HCT116 (cell line): Measurements from ENCODE around the gene NTNG1. TPM values are rescaled to one million over a fixed set of nuclear protein-coding genes. Genes with fewer than 3 reads are reported as not detected.

ENCODE experiments used
- ATAC-seq: fragments of 200-7000 bp; cut with Tn5 transposase; 2 replicates; pipeline ENCODE4 v1.9.1; 2020; ENCODE audit warnings: mild to moderate bottlenecking, moderate library complexity
- BruUV-seq: library from RNA; stranded (reverse); fragments of 400-500 nt; replicated peaks from 2 replicates; lab custom pipeline; 2021; lab: Mats Ljungman, UMichigan
- CTCF ChIA-PET: fragments of 300-600 bp; sonication (Branson Sonifier 250); formaldehyde crosslinking; loops from one replicate; lab custom pipeline; 2021; ENCODE audit warnings: antibody characterized with exemption; lab: Charles Lee
- POLR2A ChIA-PET: fragments of 300-600, 350-600 bp; sonication (Branson Sonifier 250); formaldehyde crosslinking; loops from one replicate; lab custom pipeline; 2021; ENCODE audit warnings: antibody characterized with exemption; lab: Charles Lee
- RAD21 ChIA-PET, 2 experiments: fragments of 300-600 bp; sonication (Branson Sonifier 250); formaldehyde crosslinking; loops; one replicate each; lab custom pipeline; 2023; ENCODE audit warnings: low total read pairs in 2 of 2; ENCODE audit not compliant: uncharacterized antibody in 2 of 2, unreplicated experiment in 2 of 2, low non-redundant PET in 1 of 2; lab: Charles Lee
- DNase-seq: peaks from one replicate; pipeline ENCODE4 v3.0.0-alpha.2; 2010; ENCODE audit warnings: low read depth, low spot score
- H2AFZ ChIP-seq: fragments of 200-600 bp; shearing (Covaris generic), sonication (generic); 2 replicates; pipeline ENCODE4 v1.6.1; 2017; ENCODE audit warnings: low read depth, mixed run types, mixed read lengths, antibody characterized with exemption, low read length; ENCODE audit not compliant: poor library complexity, severe bottlenecking
- H3K27ac ChIP-seq: 2 replicates; pipeline ENCODE4 v1.5.1; 2012; ENCODE audit warnings: low read depth, low read length
- H3K27me3 ChIP-seq: fragments of 200-600 bp; sonication (generic); 2 replicates; pipeline ENCODE4 v1.6.1; 2016; ENCODE audit warnings: mixed run types, low read length, mixed read lengths; ENCODE audit not compliant: insufficient read depth
- H3K36me3 ChIP-seq, 2 experiments: fragments of 200-500 bp in 1 of 2; fragments of 200-600 bp in 1 of 2; sonication (Bioruptor generic) in 1 of 2; sonication (generic) in 1 of 2; 2 replicates each; pipeline versions ENCODE4 v1.5.1 to v1.6.1; 2014 to 2016; ENCODE audit warnings: low read length in 2 of 2, inconsistent platforms in 1 of 2, mixed read lengths in 1 of 2, mixed run types in 1 of 2; ENCODE audit not compliant: insufficient read depth in 2 of 2, control insufficient read depth in 1 of 2
- H3K4me1 ChIP-seq, 2 experiments: fragments of 200-600 bp in 1 of 2; sonication (generic) in 1 of 2; 2 replicates each; pipeline versions ENCODE4 v1.5.1 to v1.6.1; 2012 to 2017; ENCODE audit warnings: low read length in 2 of 2, inconsistent platforms in 1 of 2, mild to moderate bottlenecking in 1 of 2, mixed read lengths in 1 of 2, mixed run types in 1 of 2, moderate library complexity in 1 of 2; ENCODE audit not compliant: insufficient read depth in 2 of 2, control insufficient read depth in 1 of 2
- H3K4me2 ChIP-seq: fragments of 200-600 bp; sonication (generic); 2 replicates; pipeline ENCODE4 v1.6.1; 2017; ENCODE audit warnings: mixed run types, low read length, mixed read lengths
- H3K4me3 ChIP-seq, 2 experiments: fragments of 200-600 bp in 1 of 2; sonication (generic) in 1 of 2; replicated peaks in 1 of 2; 2 replicates each; pipeline ENCODE4 v1.5.1; 2011 to 2016; ENCODE audit warnings: low read length in 2 of 2, control low read depth in 1 of 2, low read depth in 1 of 2, mild to moderate bottlenecking in 1 of 2, mixed read lengths in 1 of 2, mixed run types in 1 of 2
- H3K79me2 ChIP-seq: fragments of 200-600 bp; sonication (generic); 2 replicates; pipeline ENCODE4 v1.6.1; 2017; ENCODE audit warnings: mild to moderate bottlenecking, mixed run types, low read length, moderate library complexity, mixed read lengths; ENCODE audit not compliant: insufficient read depth
- H3K9ac ChIP-seq: fragments of 200-600 bp; sonication (generic); 2 replicates; pipeline ENCODE4 v1.6.1; 2016; ENCODE audit warnings: low read length, mixed read lengths
- H3K9me2 ChIP-seq: fragments of 200-600 bp; sonication (generic), shearing (Covaris generic); 2 replicates; pipeline ENCODE4 v1.6.1; 2017; ENCODE audit warnings: mixed run types, mild to moderate bottlenecking, moderate library complexity; ENCODE audit not compliant: insufficient read depth
- H3K9me3 ChIP-seq, 2 experiments: fragments of 200-500 bp in 1 of 2; fragments of 200-600 bp in 1 of 2; sonication (Bioruptor generic) in 1 of 2; sonication (generic) in 1 of 2; 2 replicates each; pipeline ENCODE4 v1.6.1; 2014 to 2017; ENCODE audit warnings: low read length in 2 of 2, mixed read lengths in 2 of 2, inconsistent platforms in 1 of 2, low read depth in 1 of 2, mild to moderate bottlenecking in 1 of 2, mixed run types in 1 of 2, moderate library complexity in 1 of 2; ENCODE audit not compliant: control insufficient read depth in 1 of 2, insufficient read depth in 1 of 2
- H4K20me1 ChIP-seq: fragments of 200-600 bp; sonication (generic), shearing (Covaris generic); 2 replicates; pipeline ENCODE4 v1.6.1; 2017; ENCODE audit warnings: mixed run types, mild to moderate bottlenecking, moderate library complexity; ENCODE audit not compliant: insufficient read depth
- CBX3 ChIP-seq: IDR thresholded peaks from 2 replicates; pipeline ENCODE4 v1.6.1; 2012; ENCODE audit warnings: low read depth
- CEBPB ChIP-seq: IDR thresholded peaks from 2 replicates; pipeline ENCODE4 v1.6.1; 2012; ENCODE audit warnings: low read depth
- CTCF ChIP-seq, 3 experiments: fragments of 200-600 bp in 1 of 3; sonication (generic) in 1 of 3; IDR thresholded peaks in 2 of 3; conservative IDR thresholded peaks in 1 of 3; 2 replicates each; pipeline ENCODE4 v1.5.1; 2012 to 2017; ENCODE audit warnings: low read depth in 2 of 3, low read length in 2 of 3, antibody characterized with exemption in 1 of 3, borderline replicate concordance in 1 of 3, control low read depth in 1 of 3, mild to moderate bottlenecking in 1 of 3, mixed read lengths in 1 of 3, mixed run types in 1 of 3, moderate library complexity in 1 of 3; ENCODE audit not compliant: insufficient read depth in 1 of 3
- ELF1 ChIP-seq: IDR thresholded peaks from 2 replicates; pipeline ENCODE4 v1.6.1; 2012; ENCODE audit warnings: low read depth, borderline replicate concordance
- EZH2 ChIP-seq: fragments of 200-600 bp; sonication (generic); IDR thresholded peaks from 2 replicates; pipeline ENCODE4 v1.6.1; 2017; ENCODE audit warnings: antibody characterized with exemption, mixed run types
- EZH2phosphoT487 ChIP-seq: fragments of 200-600 bp; IDR thresholded peaks from 2 replicates; pipeline ENCODE4 v1.6.1; 2018; ENCODE audit warnings: antibody characterized with exemption, borderline replicate concordance
- FOSL1 ChIP-seq: IDR thresholded peaks from 2 replicates; pipeline ENCODE4 v1.6.1; 2012; ENCODE audit warnings: low read depth
- POLR2A ChIP-seq: IDR thresholded peaks from 2 replicates; pipeline ENCODE4 v1.7.0; 2011; ENCODE audit warnings: borderline replicate concordance; ENCODE audit not compliant: insufficient read depth, insufficient read length; ENCODE audit errors: extremely low read depth
- SP1 ChIP-seq: IDR thresholded peaks from 2 replicates; pipeline ENCODE4 v1.6.1; 2012; ENCODE audit warnings: low read depth
- SRF ChIP-seq: IDR thresholded peaks from 2 replicates; pipeline ENCODE4 v1.6.1; 2012; ENCODE audit warnings: low read depth
- TCF7L2 ChIP-seq: IDR thresholded peaks from 2 replicates; pipeline ENCODE4 v1.7.0; 2011; ENCODE audit warnings: borderline replicate concordance, inconsistent platforms; ENCODE audit not compliant: insufficient read depth, insufficient read length; ENCODE audit errors: extremely low read depth
- YY1 ChIP-seq: IDR thresholded peaks from 2 replicates; pipeline ENCODE4 v1.6.1; 2011; ENCODE audit warnings: low read length, low read depth, moderate library complexity, mild to moderate bottlenecking; ENCODE audit not compliant: insufficient replicate concordance; ENCODE audit errors: extremely low read depth
- ZFX ChIP-seq: fragments of 450-650 bp; IDR thresholded peaks from 2 replicates; pipeline ENCODE4 v1.6.1; 2017
- ZNF274 ChIP-seq: fragments of 200-500 bp; sonication (Bioruptor generic); IDR thresholded peaks from 2 replicates; pipeline ENCODE4 v1.6.1; 2014; ENCODE audit warnings: mild to moderate bottlenecking, low read depth, low read length, inconsistent platforms
- intact Hi-C: fragments of 100-400 bp; cut with micrococcal nuclease; formaldehyde crosslinking; loops from 2 replicates; pipeline ENCODE4 v1.10.0; 2022
- total RNA-seq: library from RNA; stranded (reverse); gene quantifications from one replicate; pipeline ENCODE4 v1.2.1, GENCODE V29; 2021; ENCODE audit not compliant: unreplicated experiment

The NTNG1 gene
- total RNA-seq, 1 experiment from 2014 or later = not detected

- ATAC-seq = no peak
- ChIA-PET CTCF (no interaction called here), POLR2A (no interaction called here), RAD21 (no interaction called here)
- H3K9me3 ChIP-seq = peaks cover 5 to 8% of the 10 kb centered on the region in 2 experiments; a peak in 2 of 4 replicates
- H4K20me1 ChIP-seq = no peaks in the 10 kb centered on the region
- no peak overlapping the region for H2AFZ ChIP-seq
- no peaks in the 10 kb centered on the region for H3K27me3 ChIP-seq
- no peak for DNase-seq
- BruUV-seq = no TSS peak
- H3K4me3 ChIP-seq = no peak overlapping the region
- no peak overlapping the region for H3K4me2 ChIP-seq
- no peaks in the 10 kb centered on the region for H3K9me2 ChIP-seq
- H3K9ac ChIP-seq = no peak overlapping the region
- no peaks in the 10 kb centered on the region for H3K79me2 ChIP-seq
- no peaks in the 10 kb centered on the region for H3K36me3 ChIP-seq
- H3K4me1 ChIP-seq = no peaks in the 10 kb centered on the region
- TF ChIP-seq EZH2 (no peak), POLR2A (no peak), EZH2phosphoT487 (no peak), TCF7L2 (no peak), ZFX (no peak), ZNF274 (no peak), CEBPB (no peak), YY1 (no peak)
- TF ChIP-seq, all 23 proteins: peak for 0
- intact Hi-C loops = no loop called here
- H3K27ac ChIP-seq = no peak overlapping the region
Measured at GRCh38 chr1:107422901-107423300, 282.1 kb downstream of the NTNG1 start.

GRCh38 chr1:107430540-107431228 lies 289.8 kb downstream of the NTNG1 start:
- Histone ChIP-seq H3K9me2 (no peaks in the 10 kb centered on the region), H3K27ac (no peak overlapping the region), H3K4me1 (no peaks in the 10 kb centered on the region), H3K4me3 (no peak overlapping the region), H3K9me3 (peaks cover 0 to 5% of the 10 kb centered on the region in 2 experiments; a peak in 2 of 4 replicates), H4K20me1 (no peaks in the 10 kb centered on the region; the same call in 1 of the 2 replicates), H3K9ac (no peak overlapping the region), H3K27me3 (no peaks in the 10 kb centered on the region), H3K36me3 (no peaks in the 10 kb centered on the region), H3K4me2 (no peak overlapping the region), H3K79me2 (no peaks in the 10 kb centered on the region), H2AFZ (no peak overlapping the region)
- ChIA-PET CTCF (interaction anchor here (1.1 kb wide), 1 partner anchor 99 kb away, joined by 4 read pairs; no protein-coding TSS in a partner anchor), POLR2A (no interaction called here), RAD21 (no interaction called here)
- intact Hi-C loops = loop anchor here (2.0 kb wide), 1 partner anchor 320 kb away; no protein-coding TSS in a partner anchor
- ATAC-seq = no peak
- TF ChIP-seq CBX3 (no peak), FOSL1 (no peak), SP1 (no peak), TCF7L2 (no peak), ELF1 (no peak), SRF (no peak), CTCF (IDR thresholded peaks at IDR 0.05 in 2 of 3, conservative IDR thresholded peaks at IDR 0.05 in 1 of 3; ENCODE audit: borderline replicate concordance in 1 of 3, insufficient read depth in 1 of 3, low read depth in 2 of 3, low read length in 2 of 3) (peak in 2 of 3 experiments; percentile 50 to 59; a peak in 4 of 6 replicates)
- BruUV-seq = no TSS peak
- DNase-seq = no peak
